Smooth muscle cell (in vitro differentiated cells): Measurements from ENCODE around the gene OPA3. TPM values are rescaled to one million over a fixed set of nuclear protein-coding genes. Genes with fewer than 3 reads are reported as not detected.
"Not testable (repeated sequence)": the region's sequence is repeated elsewhere in the genome, so short reads cannot be mapped to it uniquely, and the experiment has no call there.

Experiments used
- DNase-seq: peaks from one replicate; lab custom pipeline; 2025; ENCODE audit not compliant: unreplicated experiment; lab: John Stamatoyannopoulos, UW
- H2AFZ ChIP-seq: fragments of 200-600 bp; sonication (generic); 2 replicates; pipeline ENCODE4 v1.6.0; 2016; ENCODE audit warnings: antibody characterized with exemption, low read depth, mild to moderate bottlenecking
- H3F3A ChIP-seq: fragments of 200-600 bp; sonication (generic); 2 replicates; pipeline ENCODE4 v1.6.0; 2017; ENCODE audit warnings: antibody characterized with exemption, low read depth
- H3K27ac ChIP-seq: fragments of 200-600 bp; sonication (generic); 2 replicates; pipeline ENCODE4 v1.5.1; 2016; ENCODE audit warnings: low read depth, mild to moderate bottlenecking
- H3K27me3 ChIP-seq: fragments of 200-600 bp; sonication (generic); 2 replicates; pipeline ENCODE4 v1.6.1; 2016; ENCODE audit warnings: low read depth, mild to moderate bottlenecking
- H3K36me3 ChIP-seq: fragments of 200-600 bp; sonication (generic); 2 replicates; pipeline ENCODE4 v1.5.1; 2016; ENCODE audit warnings: low read depth
- H3K4me1 ChIP-seq: fragments of 200-600 bp; sonication (generic); 2 replicates; pipeline ENCODE4 v1.5.1; 2016; ENCODE audit warnings: low read depth
- H3K4me2 ChIP-seq: fragments of 200-600 bp; sonication (generic); 2 replicates; pipeline ENCODE4 v1.6.0; 2016; ENCODE audit warnings: mild to moderate bottlenecking
- H3K4me3 ChIP-seq: fragments of 200-600 bp; sonication (generic); 2 replicates; pipeline ENCODE4 v1.5.1; 2016; ENCODE audit warnings: mild to moderate bottlenecking
- H3K79me2 ChIP-seq: fragments of 200-600 bp; sonication (generic); 2 replicates; pipeline ENCODE4 v1.6.0; 2016; ENCODE audit warnings: low read depth, mild to moderate bottlenecking
- H3K9ac ChIP-seq: fragments of 200-600 bp; sonication (generic); 2 replicates; pipeline ENCODE4 v1.6.0; 2016; ENCODE audit warnings: low read depth
- H3K9me3 ChIP-seq: fragments of 200-600 bp; sonication (generic); replicated peaks from 2 replicates; pipeline ENCODE4 v1.5.1; 2016; ENCODE audit warnings: low read depth
- H4K20me1 ChIP-seq: fragments of 200-600 bp; sonication (generic); 2 replicates; pipeline ENCODE4 v1.6.0; 2016; ENCODE audit warnings: low read depth
- WGBS: methylation state at CpG from one replicate; pipeline ENCODE4 v1.1.7; 2016; ENCODE audit warnings: low lambda C conversion rate; 5-methylcytosine and 5-hydroxymethylcytosine counted together
- polyA plus RNA-seq: library from polyadenylated mRNA; unstranded; fragments of >200 nt; fragmentation: Nextera tagmentation; extraction: Ambion mirVana; gene quantifications from 2 replicates; pipeline ENCODE4 v1.2.1, GENCODE V29; 2016
- total RNA-seq: library from RNA; depleted of rRNA; stranded (reverse); fragments of >200 nt; gene quantifications from 2 replicates; pipeline ENCODE4 v1.2.3, GENCODE V29; 2014
- TF ChIP-seq, protein P1 (sequence below): fragments of 200-600 bp; sonication (generic); IDR thresholded peaks from 2 replicates; pipeline ENCODE4 v1.5.1; 2017; ENCODE audit warnings: borderline replicate concordance, mild to moderate bottlenecking, antibody characterized with exemption; ENCODE audit not compliant: insufficient read depth, poor library complexity, severe bottlenecking

OPA3 gene
- total and polyA plus RNA-seq, 2 experiments from 2014 or later: 8.8 to 10.3 TPM

DNA sequence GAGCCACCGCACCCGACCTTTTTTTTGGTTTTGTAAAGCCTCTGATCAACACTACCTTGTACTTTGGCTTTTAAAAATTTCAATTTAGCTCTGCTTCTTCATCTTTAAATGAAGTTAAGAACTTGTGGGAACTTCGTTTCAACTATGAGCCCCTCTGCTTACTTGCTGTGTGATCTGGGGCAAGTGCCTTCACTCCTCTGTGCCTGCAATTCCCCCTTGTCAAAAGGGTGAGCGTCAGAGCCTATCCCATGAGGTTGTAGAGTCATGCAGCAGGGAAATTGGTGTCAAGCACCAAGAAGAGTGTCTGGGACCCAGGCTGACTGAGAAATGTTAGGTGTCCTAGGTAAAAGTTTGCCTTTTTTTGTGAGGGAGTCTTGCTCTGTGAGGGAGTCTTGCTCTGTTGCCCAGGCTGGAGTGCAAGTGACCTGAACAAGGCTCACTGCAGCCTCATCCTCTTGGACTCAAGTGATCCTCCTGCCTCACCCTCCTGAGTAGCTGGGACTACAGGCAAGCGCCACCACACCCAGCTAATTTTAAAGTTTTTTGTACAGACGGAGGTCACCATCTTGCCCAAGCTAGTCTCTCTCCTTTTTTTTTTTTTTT, 71.6 kb downstream of the OPA3 start:
- Histone ChIP-seq H3F3A (no peaks in the 10 kb centered on the region), H4K20me1 (peaks cover 87% of the 10 kb centered on the region), H2AFZ (no peak overlapping the region), H3K4me1 (no peaks in the 10 kb centered on the region), H3K79me2 (peaks cover 88% of the 10 kb centered on the region), H3K9ac (no peak overlapping the region), H3K27me3 (no peaks in the 10 kb centered on the region), H3K36me3 (no peaks in the 10 kb centered on the region), H3K4me2 (no peak overlapping the region), H3K27ac (no peak overlapping the region), H3K9me3 (no peaks in the 10 kb centered on the region), H3K4me3 (no peak overlapping the region)
- no peak for DNase-seq
- 93% methylated on average over 6 of the region's 6 CpGs for WGBS
- TF ChIP-seq, protein P1, sequence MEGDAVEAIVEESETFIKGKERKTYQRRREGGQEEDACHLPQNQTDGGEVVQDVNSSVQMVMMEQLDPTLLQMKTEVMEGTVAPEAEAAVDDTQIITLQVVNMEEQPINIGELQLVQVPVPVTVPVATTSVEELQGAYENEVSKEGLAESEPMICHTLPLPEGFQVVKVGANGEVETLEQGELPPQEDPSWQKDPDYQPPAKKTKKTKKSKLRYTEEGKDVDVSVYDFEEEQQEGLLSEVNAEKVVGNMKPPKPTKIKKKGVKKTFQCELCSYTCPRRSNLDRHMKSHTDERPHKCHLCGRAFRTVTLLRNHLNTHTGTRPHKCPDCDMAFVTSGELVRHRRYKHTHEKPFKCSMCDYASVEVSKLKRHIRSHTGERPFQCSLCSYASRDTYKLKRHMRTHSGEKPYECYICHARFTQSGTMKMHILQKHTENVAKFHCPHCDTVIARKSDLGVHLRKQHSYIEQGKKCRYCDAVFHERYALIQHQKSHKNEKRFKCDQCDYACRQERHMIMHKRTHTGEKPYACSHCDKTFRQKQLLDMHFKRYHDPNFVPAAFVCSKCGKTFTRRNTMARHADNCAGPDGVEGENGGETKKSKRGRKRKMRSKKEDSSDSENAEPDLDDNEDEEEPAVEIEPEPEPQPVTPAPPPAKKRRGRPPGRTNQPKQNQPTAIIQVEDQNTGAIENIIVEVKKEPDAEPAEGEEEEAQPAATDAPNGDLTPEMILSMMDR: no peak

DNA sequence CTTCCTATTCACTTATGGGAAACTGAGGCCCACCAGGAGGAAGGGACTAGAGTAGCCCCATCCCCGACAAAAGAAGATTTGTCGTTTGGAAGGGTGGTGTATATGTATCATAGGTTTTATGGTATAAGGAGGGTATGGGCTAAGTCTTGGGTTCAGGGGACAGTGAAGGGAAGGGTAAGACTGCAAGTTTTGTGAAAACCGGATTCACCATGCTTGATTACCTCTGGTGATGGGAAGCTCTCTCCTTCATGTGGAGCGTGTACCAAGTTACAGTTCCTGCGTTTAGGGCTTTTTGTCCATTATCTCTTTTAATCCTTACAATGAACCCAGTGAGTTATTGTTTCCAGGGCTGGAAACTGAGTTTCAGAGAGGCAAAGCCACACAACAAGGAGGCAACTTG, 73.5 kb downstream of the OPA3 start:
- Histone ChIP-seq H3K4me3 (no peak overlapping the region), H3K4me1 (no peaks in the 10 kb centered on the region), H3K27me3 (no peaks in the 10 kb centered on the region), H2AFZ (no peak overlapping the region), H3F3A (peaks cover 2% of the 10 kb centered on the region), H4K20me1 (peaks cover 68% of the 10 kb centered on the region), H3K9ac (no peak overlapping the region), H3K79me2 (peaks cover 87% of the 10 kb centered on the region), H3K36me3 (no peaks in the 10 kb centered on the region), H3K4me2 (no peak overlapping the region), H3K27ac (no peak overlapping the region), H3K9me3 (no peaks in the 10 kb centered on the region)
- TF ChIP-seq, protein P1: no peak
- DNase-seq: no peak
- 96% methylated on average over 5 of the region's 5 CpGs for whole genome bisulfite sequencing

DNA sequence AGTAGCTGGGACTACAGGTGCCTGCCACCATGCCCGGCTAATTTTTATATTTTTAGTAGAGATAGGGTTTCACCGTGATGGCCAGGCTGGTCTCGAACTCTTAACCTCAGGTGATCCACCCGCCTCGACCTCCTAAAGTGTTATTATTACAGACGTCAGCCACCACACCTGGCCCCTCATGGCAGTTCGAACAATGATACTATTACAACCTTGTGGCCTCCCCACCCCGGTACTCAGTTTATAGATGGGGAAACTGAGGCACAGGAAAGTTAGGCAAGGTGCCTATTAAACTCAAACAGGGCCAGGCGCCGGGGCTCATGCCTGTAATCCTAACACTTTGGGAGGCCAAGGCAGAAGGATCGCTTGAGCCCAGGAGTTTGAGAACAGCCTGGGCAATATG, 74.2 kb downstream of the OPA3 start:
- not testable (repeated sequence) for H3K27me3 ChIP-seq, H3F3A ChIP-seq, H3K4me3 ChIP-seq, DNase-seq, H2AFZ ChIP-seq, H3K9ac ChIP-seq, H3K27ac ChIP-seq, H3K4me2 ChIP-seq, H3K4me1 ChIP-seq, H3K9me3 ChIP-seq, H3K36me3 ChIP-seq
- WGBS: 96% methylated on average over 11 of the region's 11 CpGs
- H4K20me1 ChIP-seq: peaks cover 61% of the 10 kb centered on the region
- peaks cover 80% of the 10 kb centered on the region for H3K79me2 ChIP-seq

DNA sequence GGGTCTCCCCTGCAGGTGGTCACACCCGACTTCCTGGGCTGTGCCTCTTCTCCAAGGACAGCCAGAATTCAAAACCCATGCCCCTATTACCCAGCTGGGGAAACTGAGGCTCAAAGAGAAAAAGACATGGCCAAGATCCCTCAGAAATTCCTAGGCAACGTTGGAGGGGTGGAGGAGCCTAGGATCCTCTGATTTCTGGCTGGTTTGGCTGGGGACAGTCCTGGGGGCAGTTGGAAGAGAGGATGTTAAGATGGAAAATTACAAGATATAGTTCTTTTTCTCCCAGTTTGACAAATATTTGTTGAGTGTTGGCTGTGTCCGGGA, 74.9 kb downstream of the OPA3 start:
- Histone ChIP-seq H3K9me3 (no peaks in the 10 kb centered on the region), H4K20me1 (peaks cover 54% of the 10 kb centered on the region), H3K79me2 (peaks cover 73% of the 10 kb centered on the region), H2AFZ (no peak overlapping the region), H3F3A (peaks cover 13% of the 10 kb centered on the region), H3K36me3 (no peaks in the 10 kb centered on the region), H3K9ac (no peak overlapping the region), H3K27ac (peak overlapping the region; percentile 92), H3K4me3 (peak overlapping the region; percentile 98), H3K27me3 (no peaks in the 10 kb centered on the region), H3K4me2 (peak overlapping the region; percentile 87), H3K4me1 (no peaks in the 10 kb centered on the region)
- no peak for DNase-seq
- TF ChIP-seq, protein P1: no peak
- WGBS: 24% methylated on average over 3 of the region's 3 CpGs
